HG03520 (cell line): ENCODE data around the gene IL25.
"Not testable (repeated sequence)": the region's sequence is repeated elsewhere in the genome, so short reads cannot be mapped to it uniquely, and the experiment has no call there.

Experiments used
- ATAC-seq: cut with Tn5 transposase; IDR thresholded peaks from one replicate; pipeline ENCODE4 v1.9.1; 2021; ENCODE audit warnings: mild to moderate bottlenecking, moderate library complexity; ENCODE audit not compliant: unreplicated experiment

The IL25 gene

DNA sequence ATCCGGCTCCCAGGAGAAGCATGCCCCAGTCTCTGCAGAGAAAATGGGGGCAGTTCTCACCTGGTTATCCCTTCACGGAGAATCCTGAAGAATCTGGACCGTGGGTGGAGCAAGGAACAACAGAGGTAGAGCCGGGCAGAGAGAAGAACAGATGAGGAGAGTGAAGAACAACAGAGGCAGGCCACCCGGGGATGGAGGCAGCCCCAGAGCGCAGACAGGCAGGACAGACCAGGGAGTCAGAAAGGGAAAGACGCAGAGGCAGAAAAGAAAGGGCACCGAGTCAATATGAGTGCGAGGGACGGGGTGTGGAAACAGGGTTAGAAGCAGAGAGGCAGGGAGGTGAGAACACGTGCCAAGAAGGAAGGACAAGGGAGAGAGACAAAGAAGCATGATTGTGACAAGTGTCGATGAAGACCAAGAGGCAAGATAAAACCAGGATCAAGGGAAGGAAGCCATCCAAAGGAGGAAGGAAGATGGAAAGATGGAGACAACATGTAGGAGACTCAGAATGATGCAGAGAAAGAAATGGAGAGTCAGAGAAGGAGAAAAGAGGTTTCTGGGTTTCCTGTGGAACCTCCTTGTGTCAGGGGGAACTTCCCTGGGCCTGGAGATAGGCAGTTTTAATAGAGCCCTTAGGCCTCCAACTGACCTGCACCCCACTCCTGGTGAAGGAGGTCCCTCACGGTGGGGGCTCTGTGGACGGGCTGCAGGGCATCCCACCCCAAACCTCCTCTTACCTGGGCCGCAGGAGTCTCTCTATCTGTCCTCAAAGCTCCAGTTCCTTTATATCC is 35.1 kb downstream of the IL25 start, which contains the start of gene MYH6:
MYH6 (minus strand) TSS at position 758 of the 791 bp plus-strand sequence. CDS start 1,050 bp downstream, outside the sequence.
- ATAC-seq: no peak

DNA sequence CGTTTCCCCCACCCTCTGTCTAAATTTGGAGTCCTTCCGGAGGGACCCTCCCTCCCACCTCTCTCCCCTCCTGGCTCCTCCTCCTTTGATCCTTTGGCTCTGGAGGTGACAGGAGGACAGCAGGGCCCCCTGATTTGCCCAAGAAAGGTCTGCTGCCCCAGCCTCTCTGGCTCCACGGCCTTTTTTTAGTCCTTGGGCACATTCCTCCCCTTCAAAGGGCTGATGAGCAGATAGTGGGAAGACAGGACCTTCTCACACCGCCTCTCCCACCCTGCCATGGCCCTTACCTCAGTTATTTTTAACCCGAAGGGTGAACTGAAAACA is 35.7 kb downstream of the IL25 start:
- ATAC-seq: no peak

DNA sequence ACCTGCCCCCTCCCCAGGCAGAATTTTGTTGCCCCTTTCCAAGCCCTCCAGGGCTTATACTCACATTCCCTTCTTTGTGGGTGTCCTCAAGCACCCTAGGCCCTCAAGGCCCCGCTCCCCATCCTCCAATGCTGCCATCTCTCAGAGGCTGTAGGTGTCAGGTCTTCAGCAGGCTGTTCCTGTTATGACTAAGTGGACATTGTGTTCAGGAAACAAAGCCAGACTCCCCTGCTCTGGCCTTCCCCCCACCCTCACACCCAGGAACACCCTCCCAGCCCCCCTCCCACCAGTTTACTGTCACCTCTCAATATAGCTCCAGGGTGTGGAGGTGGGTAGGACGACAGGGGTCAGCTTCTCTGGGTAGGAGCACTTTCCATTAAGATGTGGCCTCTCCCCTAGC is 36.9 kb downstream of the IL25 start:
- no peak for ATAC-seq

DNA sequence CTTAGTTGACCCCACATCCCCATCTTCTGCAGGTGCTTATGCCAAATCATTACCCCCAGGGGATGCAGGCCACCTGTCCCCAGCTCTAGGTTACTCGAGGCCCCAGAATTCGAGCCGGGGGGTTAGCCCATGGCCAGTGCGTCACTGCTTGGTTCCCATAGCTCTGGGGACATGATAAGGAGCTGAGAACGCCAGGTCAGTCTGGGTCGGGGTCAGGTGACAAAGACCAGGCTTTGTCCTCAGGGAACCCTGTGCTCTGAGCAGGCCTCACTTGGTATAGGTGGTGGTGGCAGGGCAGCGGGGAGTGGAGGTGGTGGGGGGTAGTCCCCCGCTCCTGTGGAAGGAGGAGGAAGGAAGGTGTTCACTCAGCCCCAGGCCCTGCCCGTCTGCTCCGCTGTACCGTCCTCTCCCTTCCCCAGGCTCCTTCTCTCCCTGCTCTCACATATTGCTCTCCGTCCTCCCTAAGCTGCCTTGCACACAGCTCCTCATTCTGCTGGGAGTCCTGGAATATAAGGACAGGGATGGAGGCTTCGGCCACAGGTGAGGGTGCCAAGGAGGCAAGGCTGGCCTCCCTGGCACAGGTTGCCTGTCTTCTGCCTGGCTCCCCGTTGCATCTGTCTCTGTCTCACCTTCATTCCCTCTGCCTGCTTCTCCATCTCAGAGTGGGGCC is 37.5 kb downstream of the IL25 start:
- no peak for ATAC-seq

DNA sequence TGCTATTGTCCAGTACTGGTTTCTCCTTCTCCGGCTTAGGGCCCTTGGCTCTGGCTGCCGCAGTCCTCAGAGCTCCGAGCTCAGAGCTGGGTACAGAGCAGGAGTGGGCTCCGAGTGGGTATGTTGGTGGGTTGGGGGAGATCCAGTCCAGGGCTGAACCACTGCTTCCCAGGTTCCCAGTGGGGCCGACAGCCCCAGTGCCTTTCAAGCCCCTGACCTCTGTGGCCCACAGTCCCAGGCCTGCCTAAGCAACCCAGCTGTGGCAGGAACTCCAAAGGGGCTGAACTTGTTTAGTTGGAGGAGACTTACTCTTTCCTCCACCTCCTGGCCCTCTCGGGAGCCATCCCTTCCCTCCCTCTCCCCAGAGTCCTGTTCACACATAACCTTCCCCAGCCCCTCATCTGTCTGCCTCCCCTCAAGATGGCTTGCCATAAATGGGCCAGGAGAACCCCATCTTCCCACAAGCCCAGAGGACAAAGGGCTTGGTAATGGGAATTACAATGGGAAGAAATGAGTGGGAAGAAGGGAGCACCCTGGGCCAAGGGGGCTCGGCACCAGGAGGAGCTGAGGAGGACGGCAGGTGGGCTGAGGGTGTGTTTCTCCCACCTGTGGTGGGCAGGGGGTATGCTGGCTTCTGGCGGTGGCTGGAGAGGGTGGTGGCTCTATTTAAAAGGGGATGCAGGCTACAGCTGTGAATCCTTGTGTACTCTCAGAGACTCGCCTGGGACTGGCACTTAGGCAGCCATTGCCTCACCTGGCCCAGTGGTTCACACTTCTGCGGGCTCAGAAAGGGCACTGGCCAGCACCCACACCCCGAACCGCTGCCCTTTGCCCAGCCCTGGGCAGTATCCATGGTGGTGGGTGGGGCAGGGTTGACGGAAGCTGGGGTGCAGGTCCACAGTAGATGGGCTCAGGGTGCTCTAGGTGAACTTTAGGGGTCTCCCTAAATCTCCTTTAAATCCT is 39.2 kb downstream of the IL25 start:
- ATAC-seq: no peak

DNA sequence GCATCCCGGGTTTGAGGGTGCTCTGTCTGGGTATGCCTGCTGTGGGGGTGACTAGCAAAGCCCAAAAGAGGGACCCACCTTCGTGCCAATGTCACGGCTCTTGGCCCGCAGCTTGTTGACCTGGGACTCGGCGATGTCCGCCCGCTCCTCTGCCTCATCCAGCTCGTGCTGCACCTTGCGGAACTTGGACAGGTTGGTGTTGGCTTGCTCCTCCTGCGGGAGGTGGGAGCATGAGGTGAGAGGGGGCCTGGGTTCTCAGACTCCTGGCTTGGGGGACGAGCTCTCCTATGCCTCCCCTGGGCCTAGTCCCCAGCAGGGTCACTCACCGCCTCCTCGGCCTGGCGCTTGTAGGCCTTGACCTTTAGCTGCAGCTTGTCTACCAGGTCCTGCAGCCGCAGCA is 41.1 kb downstream of the IL25 start:
- no peak for ATAC-seq

DNA sequence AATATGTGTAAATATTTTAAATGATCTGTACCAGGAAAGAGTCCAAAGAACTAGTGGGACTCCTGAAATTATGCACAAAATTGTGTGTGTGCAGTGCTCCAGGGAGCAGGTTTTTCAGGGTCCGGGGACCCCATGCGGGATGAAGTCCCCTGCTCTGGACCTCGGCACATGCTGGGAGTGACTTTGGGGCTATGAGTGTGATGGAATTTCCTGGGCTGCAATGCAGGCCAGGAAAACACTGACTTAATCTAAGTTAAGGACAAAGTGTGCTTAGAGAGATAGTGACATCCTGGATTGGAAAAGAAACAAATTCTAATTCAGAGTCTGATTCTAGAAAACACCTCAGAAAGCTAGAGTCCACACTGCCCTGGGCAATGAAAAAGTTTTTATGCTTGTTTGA is 41.6 kb downstream of the IL25 start:
- no peak for ATAC-seq

DNA sequence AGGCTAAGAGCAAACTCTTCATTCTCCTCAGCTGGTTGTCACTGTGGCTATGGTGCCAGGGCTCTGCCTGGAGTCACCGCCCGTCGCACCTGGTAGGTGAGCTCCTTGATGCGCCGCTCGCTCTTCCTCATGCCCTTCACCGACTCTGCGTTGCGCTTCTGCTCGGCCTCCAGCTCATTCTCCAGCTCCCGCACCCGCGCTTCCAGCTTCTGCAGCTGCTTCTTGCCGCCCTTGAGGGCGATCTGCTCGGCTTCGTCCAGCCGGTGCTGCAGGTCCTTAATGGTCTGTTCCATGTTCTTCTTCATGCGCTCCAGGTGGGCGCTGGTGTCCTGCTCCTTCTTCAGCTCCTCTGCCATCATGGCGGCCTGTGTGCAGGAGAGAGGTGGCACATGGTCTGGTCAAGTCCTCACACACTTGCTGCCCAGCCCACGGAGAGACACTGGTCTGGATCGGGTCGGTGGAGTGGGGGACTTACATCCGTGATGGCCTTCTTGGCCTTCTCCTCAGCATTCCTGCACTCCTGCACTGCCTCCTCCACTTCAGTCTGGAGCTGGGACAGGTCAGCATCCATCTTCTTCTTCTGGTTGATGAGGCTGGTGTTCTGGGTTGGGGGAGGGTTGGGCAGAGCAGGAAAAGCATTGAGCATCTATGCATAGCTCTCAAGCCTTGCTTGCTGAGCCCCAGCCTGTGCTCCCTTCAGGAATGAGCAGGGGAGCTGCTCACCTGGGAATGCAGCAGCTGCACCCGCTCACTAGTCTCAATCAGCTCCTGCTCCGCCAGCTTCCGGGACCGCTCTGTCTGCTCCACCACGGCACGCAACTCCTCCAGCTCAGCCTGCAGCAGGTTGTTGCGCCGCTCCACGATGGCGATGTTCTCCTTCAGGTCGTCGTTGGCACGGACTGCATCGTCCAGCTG is 42.6 kb downstream of the IL25 start:
- no peak for ATAC-seq

DNA sequence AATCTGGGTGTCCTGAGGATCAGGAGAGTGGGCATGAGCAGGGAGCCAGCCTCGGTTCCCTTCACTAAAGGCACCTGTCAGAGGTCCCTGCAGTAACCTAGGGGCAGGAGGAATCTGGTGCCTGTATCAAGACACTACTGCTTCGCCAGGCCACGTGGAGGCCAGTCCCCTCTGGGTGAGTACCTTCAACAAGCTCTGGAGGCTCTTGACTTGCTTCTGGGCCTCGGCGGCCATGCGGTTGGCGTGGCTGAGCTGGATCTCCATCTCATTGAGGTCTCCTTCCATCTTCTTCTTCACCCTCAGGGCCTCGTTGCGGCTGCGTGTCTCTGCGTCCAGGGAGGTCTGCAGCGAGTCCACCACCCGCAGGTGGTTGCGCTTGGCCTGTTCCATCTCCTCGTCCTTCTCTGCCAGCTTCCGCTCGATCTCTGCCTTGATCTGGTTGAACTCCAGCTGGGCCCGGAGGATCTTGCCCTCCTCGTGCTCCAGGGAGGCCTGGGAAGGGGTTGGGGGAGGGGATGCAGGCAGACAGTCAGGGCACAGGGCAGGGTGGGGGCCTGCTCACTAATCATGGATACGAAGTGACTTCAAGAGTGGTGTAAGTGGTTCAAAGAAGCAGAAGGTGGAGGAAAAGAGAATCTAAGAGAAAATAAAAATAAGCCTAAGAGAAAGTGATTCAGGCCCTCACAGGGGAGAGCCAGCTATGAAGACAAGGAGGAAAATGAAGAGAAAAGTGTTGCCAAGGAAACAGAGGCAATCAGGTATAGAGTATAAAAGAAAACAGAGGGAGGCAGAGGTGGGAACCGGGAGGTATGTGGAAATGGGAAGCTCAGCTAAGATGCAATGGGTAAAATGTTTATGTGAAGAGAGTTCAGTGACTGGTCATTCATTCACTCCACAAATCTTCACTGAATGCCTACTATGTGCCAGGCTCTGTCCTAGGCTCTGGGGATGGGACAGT is 43.5 kb downstream of the IL25 start:
- ATAC-seq: no peak

DNA sequence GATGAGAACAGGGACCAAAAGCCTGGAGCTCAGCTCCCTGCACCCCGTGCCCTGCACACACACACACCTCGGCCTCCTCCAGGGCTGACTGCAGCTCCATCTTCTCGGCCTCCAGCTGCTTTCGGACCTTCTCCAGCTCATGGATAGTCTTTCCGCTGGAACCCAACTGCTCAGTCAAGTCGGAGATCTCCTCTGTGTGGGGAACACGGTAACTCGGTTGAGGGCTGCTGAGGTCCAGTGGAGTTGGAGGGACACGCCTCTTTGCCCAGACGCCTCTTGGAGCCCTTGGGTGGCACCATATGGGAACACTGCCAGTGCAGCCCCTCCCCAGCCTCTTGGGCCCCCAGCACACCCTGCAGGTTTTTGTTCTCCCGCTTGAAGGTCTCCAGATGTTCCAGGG is 44.2 kb downstream of the IL25 start:
- no peak for ATAC-seq

DNA sequence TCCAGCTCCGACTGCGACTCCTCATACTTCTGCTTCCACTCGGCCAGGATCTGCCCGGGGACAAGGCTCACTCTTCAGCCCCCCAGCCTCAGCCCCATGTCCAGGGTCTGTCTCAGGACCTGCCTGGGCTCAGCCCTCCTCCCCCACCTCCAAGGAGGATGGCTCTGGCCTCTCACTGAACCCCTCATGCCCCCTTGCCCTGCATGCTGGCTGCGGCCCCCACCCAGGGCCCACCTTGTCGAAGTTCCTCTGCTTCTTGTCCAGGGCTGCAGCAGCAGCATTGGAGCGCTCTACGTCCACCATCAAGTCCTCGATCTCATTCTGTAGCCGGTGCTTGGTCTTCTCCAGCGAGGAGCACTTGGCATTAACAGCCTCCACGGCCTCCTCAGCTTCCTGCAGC is 44.7 kb downstream of the IL25 start:
- not testable (repeated sequence) for ATAC-seq

DNA sequence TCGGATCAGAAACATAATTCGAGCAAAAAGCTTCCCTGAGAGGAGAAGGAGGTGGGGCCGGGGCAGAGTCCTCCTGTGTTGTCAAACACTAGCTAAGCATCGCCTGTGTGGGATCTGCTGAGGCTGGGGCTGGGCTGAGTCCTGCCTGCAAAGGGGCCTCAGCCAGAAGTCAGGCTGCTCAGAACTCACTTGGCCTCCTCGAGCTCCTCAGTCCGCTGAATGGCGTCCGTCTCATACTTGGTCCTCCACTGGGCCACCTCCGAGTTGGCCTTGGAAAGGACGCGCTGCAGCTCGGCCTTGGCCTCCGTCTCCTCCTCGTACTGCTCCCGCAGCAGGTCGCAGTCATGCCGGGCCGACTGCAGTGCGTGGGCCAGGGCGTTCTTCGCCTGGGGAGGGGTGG is 45.4 kb downstream of the IL25 start:
- ATAC-seq: no peak

DNA sequence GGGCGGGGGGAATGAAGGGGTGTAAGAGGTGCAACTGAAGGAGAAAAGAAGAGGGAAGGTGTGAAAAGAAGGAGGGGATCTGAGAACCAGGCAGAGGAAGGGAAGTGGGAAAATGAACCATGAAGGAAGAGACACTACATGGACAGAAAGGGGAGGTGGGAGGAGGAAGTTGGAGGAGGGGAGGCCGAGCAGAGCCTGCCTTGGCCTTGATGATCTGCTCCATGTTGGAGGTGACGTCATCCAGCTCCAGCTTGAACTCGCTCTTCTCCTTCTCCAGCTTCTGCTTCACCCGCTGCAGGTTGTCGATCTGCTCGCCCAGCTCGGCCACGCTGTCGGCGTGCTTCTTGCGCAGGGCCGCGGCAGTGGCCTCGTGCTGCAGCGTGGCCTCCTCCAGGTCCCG is 47.0 kb downstream of the IL25 start:
- not testable (repeated sequence) for ATAC-seq

DNA sequence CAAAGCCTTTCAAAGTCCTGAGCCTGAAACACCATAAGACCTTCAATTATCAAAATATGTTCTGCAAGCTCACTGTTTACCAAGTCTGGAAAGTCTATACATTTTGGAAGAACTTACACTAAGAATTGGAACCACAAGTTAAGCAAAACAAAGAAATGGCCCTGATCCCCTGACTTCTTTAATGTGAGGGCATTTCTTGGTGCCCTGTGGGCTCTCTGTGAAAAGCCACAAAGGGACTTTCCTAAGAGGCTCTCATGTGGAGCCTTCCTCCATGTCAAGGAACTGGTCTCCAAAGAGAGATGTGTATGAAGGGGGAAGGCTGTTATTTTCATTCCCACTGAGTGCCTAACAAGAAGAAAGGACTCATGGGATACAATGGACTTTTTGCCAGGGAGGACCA is 49.0 kb downstream of the IL25 start:
- ATAC-seq: no peak

DNA sequence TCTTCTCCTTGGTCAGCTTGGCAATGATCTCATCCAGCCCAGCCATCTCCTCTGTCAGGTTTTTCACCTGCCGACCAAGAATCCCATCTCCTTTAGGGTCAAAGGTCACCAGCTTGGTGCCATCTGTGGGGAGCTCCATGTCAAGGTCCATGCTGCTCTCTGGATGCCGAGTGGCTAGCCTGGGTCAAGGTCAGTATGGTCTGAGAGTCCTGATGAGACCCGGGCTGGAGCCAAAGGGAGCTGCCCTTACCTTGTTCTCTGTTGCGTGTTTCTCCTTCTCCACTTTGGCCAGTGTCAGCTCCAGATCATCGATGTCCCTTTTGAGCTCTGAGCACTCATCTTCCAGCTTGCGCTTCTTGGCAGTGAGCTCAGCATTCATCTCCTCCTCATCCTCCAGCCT is 51.0 kb downstream of the IL25 start:
- ATAC-seq: no peak

DNA sequence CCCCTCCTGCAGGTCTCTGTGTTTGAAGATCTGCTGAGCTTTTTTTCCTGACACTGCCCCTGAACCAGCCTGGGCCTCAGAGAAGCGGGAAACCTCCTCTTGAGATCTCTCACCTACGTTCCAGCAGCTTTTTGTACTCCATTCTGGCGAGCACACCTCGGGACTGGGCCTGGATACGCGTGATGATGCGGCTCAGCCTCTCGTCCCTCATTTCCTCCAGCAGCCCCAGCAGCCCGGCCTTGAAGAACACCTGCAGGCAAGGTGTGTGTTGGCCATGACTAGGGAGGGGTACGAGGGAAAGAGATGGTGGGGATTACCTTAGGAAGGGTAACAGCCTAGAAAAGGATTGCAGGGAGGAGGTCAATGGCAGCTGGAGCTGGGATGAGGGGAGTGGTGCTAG is 52.6 kb downstream of the IL25 start:
- ATAC-seq: no peak

DNA sequence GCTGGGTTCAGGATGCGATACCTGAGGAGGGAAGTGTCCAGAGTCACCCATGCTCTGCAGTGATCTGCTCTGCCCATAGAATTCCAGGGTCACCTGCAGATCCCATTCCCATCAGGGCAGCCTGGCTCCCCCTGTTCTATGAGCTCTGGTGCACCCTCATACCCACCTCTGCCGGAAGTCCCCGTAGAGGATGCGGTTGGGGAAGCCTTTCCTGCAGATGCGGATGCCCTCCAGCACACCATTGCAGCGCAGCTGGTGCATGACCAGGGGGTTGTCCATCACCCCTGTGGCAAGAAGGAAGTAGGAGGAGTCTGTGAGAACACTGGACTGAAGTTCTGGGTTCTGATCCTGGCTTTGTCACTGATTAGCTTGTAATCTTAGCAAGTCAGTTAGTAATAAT is 53.2 kb downstream of the IL25 start:
- ATAC-seq: not testable (repeated sequence)
